Adipose tissue (tissue), 3 donors: Measurements from ENCODE around the gene DYDC1. TPM values are rescaled to one million over a fixed set of nuclear protein-coding genes. Genes with fewer than 3 reads are reported as not detected.
"Not testable (repeated sequence)": the region's sequence is repeated elsewhere in the genome, so short reads cannot be mapped to it uniquely, and the experiment has no call there.

Source experiments
- H3K27ac ChIP-seq: one replicate; pipeline ENCODE4 v1.5.1; 2013; ENCODE audit warnings: low read depth, low read length
- WGBS, 3 donors: extraction: QIAGEN DNeasy Blood & Tissue Kit; methylation state at CpG; one replicate each; pipeline ENCODE4 v1.1.7; 2013; 5-methylcytosine and 5-hydroxymethylcytosine counted together
- polyA plus RNA-seq, 3 donors: library from polyadenylated mRNA; stranded (reverse); fragments of 200-250 nt; gene quantifications; one replicate each; pipeline ENCODE4 v1.2.3, GENCODE V29; 2013
- donor health status: healthy with polysubstance abuse.
- donor health status: Bipolar disorder and iron deficiency.
- donor health status: healthy.

The DYDC1 gene
- not detected for polyA plus RNA-seq

GRCh38 chr10:80356563-80356988 is at the start of gene DYDC1, which contains the start of gene DYDC2:
Gene DYDC1 (minus strand): TSS chr10:80356755. CDS start chr10:80352601, 4,154 bp downstream.
Gene DYDC2 (plus strand): TSS chr10:80356781. CDS start chr10:80362444, 5,663 bp downstream.
- no peak within 1 kb of the TSS for H3K27ac ChIP-seq
- 1 to 5% (median 4%) methylated on average over 41 to 43 of the region's 43 CpGs for WGBS, 3 donors

DNA sequence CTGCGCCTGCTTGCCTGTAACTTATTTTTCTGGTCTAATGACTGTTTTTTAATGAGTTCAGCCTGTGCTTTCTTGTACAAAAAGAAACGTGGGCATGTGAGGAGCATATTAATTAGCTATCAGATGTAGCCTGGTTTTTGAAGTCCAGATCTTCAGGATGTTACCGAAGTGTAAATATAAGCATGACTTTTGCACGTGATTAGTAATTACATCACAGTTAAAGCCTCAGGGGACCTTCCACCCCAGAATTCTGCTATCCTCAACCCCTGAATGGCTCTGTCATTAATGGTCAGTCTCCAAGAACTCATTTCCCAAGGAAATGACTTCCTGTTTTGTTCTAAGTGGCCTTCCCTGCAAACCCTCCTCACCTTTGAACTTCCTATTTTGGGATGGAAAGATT is 49.6 kb upstream of the DYDC1 start:
- H3K27ac ChIP-seq = no peak overlapping the region
- 53 to 74% (median 63%) methylated on average over 4 of the region's 4 CpGs for WGBS, 3 donors

DNA sequence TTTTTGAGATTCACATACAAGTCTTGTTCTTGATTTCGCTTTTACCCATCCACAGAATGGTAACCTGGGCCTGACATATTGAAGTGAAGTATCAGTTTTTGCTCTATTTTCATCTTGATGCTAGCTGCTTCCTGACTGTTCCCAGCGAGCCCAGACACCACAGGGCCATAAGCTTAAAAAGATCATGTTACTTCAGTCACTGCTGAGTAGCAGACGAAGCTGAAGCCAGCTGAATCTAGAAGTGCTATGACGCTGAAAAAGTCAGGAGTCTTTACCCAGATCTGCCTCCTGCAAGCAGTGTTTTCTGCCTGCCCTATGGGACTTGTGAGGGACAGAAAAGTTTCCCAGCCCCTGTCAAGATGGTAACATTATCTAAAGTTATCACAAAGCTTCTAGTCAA is 49.1 kb upstream of the DYDC1 start:
- WGBS, 3 donors = 69 to 78% (median 75%) methylated on average over 4 of the region's 4 CpGs
- no peak overlapping the region for H3K27ac ChIP-seq

- 81 to 89% (median 88%) methylated on average over 1 of the region's 1 CpG for WGBS, 3 donors
- H3K27ac ChIP-seq = no peak overlapping the region
These were observed 48.5 kb upstream of the DYDC1 start for GRCh38 chr10:80405035-80405434.

- WGBS, 3 donors = 57 to 68% (median 65%) methylated on average over 8 of the region's 8 CpGs
- H3K27ac ChIP-seq = no peak overlapping the region
These were observed 43.7 kb upstream of the DYDC1 start for GRCh38 chr10:80400136-80400804.

DNA sequence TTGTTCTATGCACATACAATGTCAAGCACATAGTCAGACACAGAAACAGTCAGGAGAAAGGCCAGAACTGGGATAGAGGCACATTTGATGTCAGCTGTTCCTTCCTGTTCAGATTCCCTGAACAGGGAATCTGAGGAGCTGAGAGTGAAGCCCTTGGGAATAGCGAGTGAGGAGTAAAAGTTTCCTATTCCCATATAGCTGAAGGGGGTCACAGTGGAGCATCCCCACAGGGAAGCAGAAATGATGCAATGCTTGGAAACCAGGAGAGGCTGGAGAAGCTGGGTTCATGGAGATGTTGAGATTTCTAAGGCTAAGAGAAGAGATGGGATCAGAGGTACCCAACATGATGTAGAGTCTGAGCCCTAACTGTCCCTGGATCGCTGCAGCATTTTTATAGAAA is 40.5 kb upstream of the DYDC1 start:
- 81 to 92% (median 91%) methylated on average over 2 of the region's 2 CpGs for WGBS, 3 donors
- H3K27ac ChIP-seq = no peak overlapping the region

- WGBS, 3 donors = 76 to 86% (median 78%) methylated on average over 2 of the region's 2 CpGs
These were observed 37.9 kb upstream of the DYDC1 start for GRCh38 chr10:80394358-80394916.

GRCh38 chr10:80392250-80392649 is 35.7 kb upstream of the DYDC1 start:
- no peak overlapping the region for H3K27ac ChIP-seq
- 60 to 83% (median 62%) methylated on average over 6 of the region's 6 CpGs for WGBS, 3 donors

More at GRCh38 chr10:80394358-80394916, 37.9 kb upstream of the DYDC1 start:
- no peak overlapping the region for H3K27ac ChIP-seq

GRCh38 chr10:80390740-80391139 is 34.2 kb upstream of the DYDC1 start:
- 63 to 90% (median 82%) methylated on average over 8 to 9 of the region's 9 CpGs for WGBS, 3 donors
- H3K27ac ChIP-seq = no peak overlapping the region

- WGBS, 3 donors = 10 to 15% (median 12%) methylated on average over 4 of the region's 4 CpGs
- no peak overlapping the region for H3K27ac ChIP-seq
These were observed 26.4 kb upstream of the DYDC1 start for GRCh38 chr10:80382989-80383388.

DNA sequence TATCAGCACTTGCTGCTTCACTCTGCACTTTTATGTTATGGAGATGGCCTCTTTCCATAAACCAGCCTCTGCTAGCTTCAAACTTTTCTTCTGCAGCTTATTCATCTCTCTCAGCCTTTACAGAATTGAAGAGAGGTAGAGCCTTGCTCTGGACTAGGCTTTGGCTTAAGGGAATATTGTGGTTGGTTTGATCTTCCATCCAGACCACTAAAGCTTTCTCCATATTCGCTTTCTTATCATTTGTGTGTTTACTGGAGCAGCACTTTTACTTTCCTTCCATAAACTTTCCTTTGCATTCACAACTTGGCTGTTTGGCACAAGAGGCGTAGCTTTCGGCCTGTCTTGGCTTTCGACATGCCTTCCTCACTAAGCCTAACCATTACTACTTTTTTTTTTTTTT is 23.6 kb upstream of the DYDC1 start:
- no peak overlapping the region for H3K27ac ChIP-seq
- WGBS, 3 donors = 85 to 94% (median 90%) methylated on average over 4 of the region's 4 CpGs

- H3K27ac ChIP-seq = no peak overlapping the region
- WGBS, 3 donors = 28 to 73% (median 45%) methylated on average over 3 of the region's 3 CpGs
These were observed 23.1 kb upstream of the DYDC1 start for GRCh38 chr10:80379701-80380100.

DNA sequence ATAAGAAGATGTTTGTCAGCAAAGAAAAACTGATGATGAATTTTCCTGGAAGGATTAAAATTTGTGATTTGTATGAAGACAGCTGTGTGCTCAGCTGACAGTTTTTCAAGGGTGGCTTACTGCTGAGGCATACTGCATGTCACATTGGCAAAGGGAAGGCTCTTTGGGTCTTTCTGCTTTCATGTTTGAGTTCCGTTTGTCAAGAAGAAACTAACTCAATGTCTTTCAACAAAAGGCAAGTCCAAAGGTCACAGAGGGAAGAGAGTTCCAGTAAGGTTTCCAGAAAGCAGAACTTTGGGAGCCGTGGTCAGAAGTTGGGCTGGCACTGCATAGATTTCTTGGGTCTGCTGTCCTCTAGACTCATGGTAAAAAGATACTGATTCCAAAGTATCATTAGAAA is 16.9 kb upstream of the DYDC1 start:
- H3K27ac ChIP-seq = no peak overlapping the region
- 39 to 70% (median 66%) methylated on average over 2 of the region's 2 CpGs for WGBS, 3 donors

GRCh38 chr10:80372675-80373074 is 16.1 kb upstream of the DYDC1 start:
- no peak overlapping the region for H3K27ac ChIP-seq
- WGBS, 3 donors = 74 to 86% (median 85%) methylated on average over 5 of the region's 5 CpGs

GRCh38 chr10:80371467-80371866 is 14.9 kb upstream of the DYDC1 start:
- WGBS, 3 donors = 73 to 89% (median 79%) methylated on average over 6 of the region's 6 CpGs
- H3K27ac ChIP-seq = no peak overlapping the region

GRCh38 chr10:80365510-80365909 is 9.0 kb upstream of the DYDC1 start:
- WGBS, 3 donors = 0 to 32% (median 0%) methylated on average over 1 of the region's 1 CpG
- no peak overlapping the region for H3K27ac ChIP-seq

GRCh38 chr10:80359644-80360043 is 3.1 kb upstream of the DYDC1 start:
- WGBS, 3 donors = 95 to 96% (median 95%) methylated on average over 22 of the region's 22 CpGs
- H3K27ac ChIP-seq = no peak overlapping the region

- 31 to 69% (median 40%) methylated on average over 2 of the region's 2 CpGs for WGBS, 3 donors
- not testable (repeated sequence) for H3K27ac ChIP-seq
These were observed 2.4 kb upstream of the DYDC1 start for GRCh38 chr10:80358925-80359324.

- 77 to 98% (median 92%) methylated on average over 5 of the region's 5 CpGs for WGBS, 3 donors
- no peak overlapping the region for H3K27ac ChIP-seq
These were observed 1.2 kb upstream of the DYDC1 start for GRCh38 chr10:80357851-80358125.
